HG03280 (cell line): ENCODE data around the gene LNPEP.

Experiments
- ATAC-seq: cut with Tn5 transposase; IDR thresholded peaks from one replicate; pipeline ENCODE4 v1.9.1; 2021; ENCODE audit warnings: mild to moderate bottlenecking, moderate library complexity; ENCODE audit not compliant: unreplicated experiment

LNPEP gene

GRCh38 chr5:96994493-96994892 is 58.6 kb downstream of the LNPEP start:
- no peak for ATAC-seq

- ATAC-seq, result no peak
Measured at GRCh38 chr5:96995419-96995818, 59.5 kb downstream of the LNPEP start.

- ATAC-seq, result peak; percentile 75
Measured at GRCh38 chr5:96997265-96997859, 61.5 kb downstream of the LNPEP start.

- no peak for ATAC-seq
Measured at GRCh38 chr5:96999856-97000255, 64.0 kb downstream of the LNPEP start.

- no peak for ATAC-seq
Measured at GRCh38 chr5:97000391-97000790, 64.5 kb downstream of the LNPEP start.

GRCh38 chr5:97002983-97003382 is 67.1 kb downstream of the LNPEP start:
- no peak for ATAC-seq

GRCh38 chr5:97004423-97005060 is 68.7 kb downstream of the LNPEP start:
- no peak for ATAC-seq

GRCh38 chr5:97006454-97007060 is 70.7 kb downstream of the LNPEP start:
- no peak for ATAC-seq

GRCh38 chr5:97009212-97009898 is 73.5 kb downstream of the LNPEP start:
- ATAC-seq, result no peak

- ATAC-seq, result no peak
Measured at GRCh38 chr5:97009921-97010320, 74.0 kb downstream of the LNPEP start.

- ATAC-seq, result no peak
Measured at GRCh38 chr5:97010606-97011005, 74.7 kb downstream of the LNPEP start.

- no peak for ATAC-seq
Measured at GRCh38 chr5:97011567-97011966, 75.7 kb downstream of the LNPEP start.

GRCh38 chr5:97019435-97020117 is 83.7 kb downstream of the LNPEP start:
- no peak for ATAC-seq

GRCh38 chr5:97021416-97021815 is 85.5 kb downstream of the LNPEP start:
- ATAC-seq, result no peak

GRCh38 chr5:97022898-97023297 is 87.0 kb downstream of the LNPEP start:
- ATAC-seq, result no peak

GRCh38 chr5:97026721-97027120 is 90.8 kb downstream of the LNPEP start:
- no peak for ATAC-seq

GRCh38 chr5:97037819-97038218 is 101.9 kb downstream of the LNPEP start:
- ATAC-seq, result no peak

GRCh38 chr5:97041239-97041638 is 105.4 kb downstream of the LNPEP start:
- ATAC-seq, result no peak

- no peak for ATAC-seq
Measured at GRCh38 chr5:97042996-97043395, 107.1 kb downstream of the LNPEP start.

GRCh38 chr5:97043511-97043910 is 107.6 kb downstream of the LNPEP start:
- ATAC-seq, result no peak

GRCh38 chr5:97044052-97044451 is 108.2 kb downstream of the LNPEP start:
- no peak for ATAC-seq
